IPS-18a (cell line): Measurements from ENCODE around the gene DNM3.
"Not testable (repeated sequence)": the region's sequence is repeated elsewhere in the genome, so short reads cannot be mapped to it uniquely, and the experiment has no call there.

Experiments used
- H3K27ac ChIP-seq: one replicate; pipeline ENCODE4 v1.5.1; 2013; ENCODE audit warnings: low read length
- H3K27me3 ChIP-seq: one replicate; pipeline ENCODE4 v1.6.1; 2013; ENCODE audit warnings: mild to moderate bottlenecking, low read length; ENCODE audit not compliant: control insufficient read depth, insufficient read depth
- H3K36me3 ChIP-seq: one replicate; pipeline ENCODE4 v1.6.1; 2013; ENCODE audit warnings: low read depth, low read length; ENCODE audit not compliant: control insufficient read depth
- H3K4me1 ChIP-seq: one replicate; pipeline ENCODE4 v1.6.1; 2013; ENCODE audit warnings: low read depth, low read length; ENCODE audit not compliant: control insufficient read depth
- H3K4me3 ChIP-seq: one replicate; pipeline ENCODE4 v1.5.1; 2013; ENCODE audit warnings: low read length
- H3K9ac ChIP-seq: one replicate; pipeline ENCODE4 v1.6.1; 2013; ENCODE audit warnings: mild to moderate bottlenecking, low read length, moderate library complexity
- H3K9me3 ChIP-seq: one replicate; pipeline ENCODE4 v1.6.1; 2013; ENCODE audit warnings: low read depth, low read length; ENCODE audit not compliant: control insufficient read depth

Gene DNM3

GRCh38 chr1:172431204-172431603, 589.9 kb downstream of the DNM3 start:
- H3K9ac ChIP-seq, result no peak overlapping the region
- no peaks in the 10 kb centered on the region for H3K36me3 ChIP-seq
- H3K4me3 ChIP-seq, result no peak overlapping the region
- H3K27ac ChIP-seq, result no peak overlapping the region
- no peaks in the 10 kb centered on the region for H3K9me3 ChIP-seq
- H3K4me1 ChIP-seq, result peaks cover 3% of the 10 kb centered on the region
- H3K27me3 ChIP-seq, result no peaks in the 10 kb centered on the region

- H3K4me1 ChIP-seq, result peaks cover 3% of the 10 kb centered on the region
- H3K9ac ChIP-seq, result no peak overlapping the region
- no peaks in the 10 kb centered on the region for H3K27me3 ChIP-seq
- no peaks in the 10 kb centered on the region for H3K36me3 ChIP-seq
- no peaks in the 10 kb centered on the region for H3K9me3 ChIP-seq
- no peak overlapping the region for H3K4me3 ChIP-seq
- H3K27ac ChIP-seq, result no peak overlapping the region
These were observed 590.5 kb downstream of the DNM3 start for GRCh38 chr1:172431721-172432192.

GRCh38 chr1:172437183-172437582, 595.9 kb downstream of the DNM3 start:
- not testable (repeated sequence) for H3K4me3 ChIP-seq, H3K9ac ChIP-seq, H3K9me3 ChIP-seq, H3K4me1 ChIP-seq, H3K27ac ChIP-seq, H3K36me3 ChIP-seq, H3K27me3 ChIP-seq

GRCh38 chr1:172442404-172442803, 601.1 kb downstream of the DNM3 start:
- H3K4me3 ChIP-seq, result peak overlapping the region; percentile 88

GRCh38 chr1:172442843-172443565, 601.7 kb downstream of the DNM3 start:
- no peaks in the 10 kb centered on the region for H3K36me3 ChIP-seq
- H3K4me3 ChIP-seq, result peak overlapping the region; percentile 88
- no peaks in the 10 kb centered on the region for H3K9me3 ChIP-seq
- no peaks in the 10 kb centered on the region for H3K27me3 ChIP-seq
- H3K9ac ChIP-seq, result peak overlapping the region; percentile 85
- H3K27ac ChIP-seq, result no peak overlapping the region
- H3K4me1 ChIP-seq, result peaks cover 5% of the 10 kb centered on the region

More at GRCh38 chr1:172442404-172442803, 601.1 kb downstream of the DNM3 start:
- Histone ChIP-seq H3K36me3 (no peaks in the 10 kb centered on the region), H3K9me3 (no peaks in the 10 kb centered on the region), H3K27me3 (no peaks in the 10 kb centered on the region), H3K27ac (no peak overlapping the region), H3K9ac (no peak overlapping the region), H3K4me1 (peaks cover 5% of the 10 kb centered on the region)

GRCh38 chr1:172443666-172444453, 602.6 kb downstream of the DNM3 start, which contains the start of gene PIGC:
Gene PIGC, minus strand, starts transcription at chr1:172444069. Its CDS starts 1,447 bp downstream, at chr1:172442622.
- Histone ChIP-seq H3K9me3 (no peaks in the 10 kb centered on the region), H3K4me1 (peaks cover 5% of the 10 kb centered on the region), H3K4me3 (peak within 1 kb of the TSS; percentile 88), H3K36me3 (no peaks in the 10 kb centered on the region), H3K27ac (no peak within 1 kb of the TSS), H3K9ac (peak within 1 kb of the TSS; percentile 85), H3K27me3 (no peaks in the 10 kb centered on the region)

GRCh38 chr1:172446547-172446946, 605.2 kb downstream of the DNM3 start:
- no peak overlapping the region for H3K27ac ChIP-seq
- peaks cover 5% of the 10 kb centered on the region for H3K4me1 ChIP-seq
- no peak overlapping the region for H3K4me3 ChIP-seq
- H3K9me3 ChIP-seq, result no peaks in the 10 kb centered on the region
- H3K36me3 ChIP-seq, result no peaks in the 10 kb centered on the region
- H3K27me3 ChIP-seq, result no peaks in the 10 kb centered on the region
- H3K9ac ChIP-seq, result no peak overlapping the region

GRCh38 chr1:172447641-172448040, 606.3 kb downstream of the DNM3 start:
- H3K9me3 ChIP-seq, result no peaks in the 10 kb centered on the region
- H3K4me3 ChIP-seq, result no peak overlapping the region
- H3K27ac ChIP-seq, result no peak overlapping the region
- H3K27me3 ChIP-seq, result no peaks in the 10 kb centered on the region
- no peaks in the 10 kb centered on the region for H3K36me3 ChIP-seq
- no peak overlapping the region for H3K9ac ChIP-seq
- peaks cover 5% of the 10 kb centered on the region for H3K4me1 ChIP-seq

GRCh38 chr1:172448995-172449584, 607.8 kb downstream of the DNM3 start:
- Histone ChIP-seq H3K4me3 (no peak overlapping the region), H3K4me1 (no peaks in the 10 kb centered on the region), H3K9ac (no peak overlapping the region), H3K9me3 (no peaks in the 10 kb centered on the region), H3K27ac (no peak overlapping the region), H3K36me3 (no peaks in the 10 kb centered on the region), H3K27me3 (no peaks in the 10 kb centered on the region)

- no peak overlapping the region for H3K4me3 ChIP-seq
- H3K27me3 ChIP-seq, result no peaks in the 10 kb centered on the region
- no peaks in the 10 kb centered on the region for H3K9me3 ChIP-seq
- H3K4me1 ChIP-seq, result no peaks in the 10 kb centered on the region
- H3K9ac ChIP-seq, result no peak overlapping the region
- no peaks in the 10 kb centered on the region for H3K36me3 ChIP-seq
- H3K27ac ChIP-seq, result no peak overlapping the region
These were observed 608.6 kb downstream of the DNM3 start for GRCh38 chr1:172449585-172450523.

- Histone ChIP-seq H3K4me3 (no peak overlapping the region), H3K36me3 (no peaks in the 10 kb centered on the region), H3K9me3 (no peaks in the 10 kb centered on the region), H3K4me1 (no peaks in the 10 kb centered on the region), H3K9ac (no peak overlapping the region), H3K27me3 (no peaks in the 10 kb centered on the region), H3K27ac (no peak overlapping the region)
These were observed 609.2 kb downstream of the DNM3 start for GRCh38 chr1:172450524-172450885.
